ENCODE results near the gene ZNF558. TPM values are rescaled to one million over a fixed set of nuclear protein-coding genes. Genes with fewer than 3 reads are reported as not detected.

The ZNF558 gene
- total RNA-seq, result 18.5 TPM
- long read RNA-seq, full-length matches to known transcripts, result 4 of 11 reads
- long read RNA-seq, partial matches to known transcripts, result 0 of 11 reads
- long read RNA-seq, other reads (novel, unspliced or antisense), result 7 of 11 reads

DNA sequence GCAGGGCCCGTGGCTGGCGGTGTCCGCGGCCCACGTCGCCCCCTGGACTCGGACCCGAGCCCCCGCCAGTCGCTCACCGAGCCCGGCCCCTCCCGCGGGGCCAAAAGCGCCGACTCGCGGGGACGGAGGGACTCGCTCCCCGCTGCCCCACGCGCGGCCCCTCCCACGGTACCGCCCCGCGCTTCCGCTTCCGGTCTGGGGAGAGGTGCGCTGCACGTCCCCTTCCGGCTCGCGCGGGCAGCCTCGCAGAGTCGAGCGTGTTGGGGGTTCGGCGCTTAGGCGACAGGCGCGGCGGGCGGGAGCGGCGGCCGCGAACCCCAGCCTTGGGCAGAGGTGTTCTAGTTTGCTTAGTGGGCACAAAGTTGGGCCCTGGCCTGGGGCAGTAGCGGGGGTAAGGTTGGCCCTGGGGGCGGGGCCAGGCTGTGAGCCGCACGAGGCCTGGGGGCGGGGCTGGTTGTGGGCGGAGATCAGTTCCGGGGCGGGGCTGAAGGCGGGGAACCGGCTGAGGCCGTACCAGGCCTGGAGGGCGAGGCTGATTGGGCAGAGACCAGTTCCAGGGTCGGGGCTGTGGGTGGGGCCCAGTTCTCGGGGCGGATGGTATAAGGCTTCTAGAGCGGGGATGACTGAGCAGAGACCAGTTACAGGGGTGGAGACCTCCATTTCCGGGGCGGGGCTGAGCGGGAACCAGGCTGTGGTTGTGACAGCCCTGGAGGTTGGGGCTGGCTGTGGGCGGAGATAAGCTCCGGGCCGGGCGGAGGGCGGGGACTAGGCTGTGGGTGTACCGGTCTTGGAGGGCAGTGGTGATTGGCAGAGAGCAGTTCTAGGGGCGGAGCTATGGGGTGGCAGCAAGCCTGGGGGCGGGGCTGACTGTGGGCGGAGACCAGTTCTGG is at the start of gene ZNF558, which contains the start of gene MBD3L1:
Gene ZNF558 (minus strand): TSS at position 173 of the 890 bp plus-strand sequence. CDS start 9,645 bp downstream, outside the sequence.
Gene MBD3L1 (plus strand): TSS at position 246 of the 890 bp plus-strand sequence. CDS start 10,302 bp downstream, outside the sequence.
- DNase-seq (ENCODE audit: low spot score), result peak; percentile 100

DNA sequence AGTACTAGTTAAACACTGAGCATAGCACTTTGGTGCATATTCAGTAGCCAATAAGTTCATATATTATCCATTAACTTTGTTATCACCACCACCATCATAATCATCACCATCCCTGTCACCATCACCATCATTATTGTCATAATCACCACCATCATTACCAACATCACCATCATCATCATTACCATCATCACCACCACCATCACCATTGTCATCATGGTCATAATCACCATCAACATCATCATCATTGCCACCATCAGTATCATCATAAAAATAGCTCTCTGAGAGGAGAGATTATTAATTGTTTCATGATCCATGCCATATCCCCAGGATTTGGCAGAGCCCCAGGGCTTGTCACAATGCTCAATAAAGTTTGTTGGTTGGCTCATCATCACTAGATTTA is 49.4 kb upstream of the ZNF558 start:
- DNase-seq (ENCODE audit: low spot score), result no peak

DNA sequence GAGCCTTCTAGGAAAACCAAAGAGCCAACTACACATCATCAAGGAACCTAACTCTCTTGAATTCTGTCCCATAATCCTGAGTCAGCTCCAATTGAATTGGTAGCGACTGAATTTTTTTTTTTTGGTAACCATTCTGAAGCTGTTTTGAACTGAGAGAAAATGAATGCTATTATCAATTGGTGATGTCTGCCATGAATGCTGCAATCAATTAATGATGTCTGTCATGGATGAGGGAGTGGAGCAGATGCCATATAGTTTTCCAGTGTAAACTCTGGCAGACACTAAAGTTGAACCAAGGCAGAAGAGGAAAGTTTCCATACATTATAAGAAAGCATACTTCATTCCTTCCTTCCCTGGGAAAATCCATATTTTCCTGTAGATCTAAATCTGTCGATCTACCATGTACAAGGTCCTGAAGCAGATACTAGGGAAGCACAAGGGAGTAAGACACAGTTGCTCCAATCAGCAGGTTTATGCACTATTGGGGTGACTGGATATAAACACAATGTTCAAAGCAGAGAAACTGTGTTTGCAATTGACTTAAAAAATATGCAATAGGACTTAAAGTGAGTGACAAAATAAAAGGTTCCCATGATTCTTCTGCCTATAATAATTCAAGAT is 48.9 kb upstream of the ZNF558 start:
- DNase-seq (ENCODE audit: low spot score), result no peak

DNA sequence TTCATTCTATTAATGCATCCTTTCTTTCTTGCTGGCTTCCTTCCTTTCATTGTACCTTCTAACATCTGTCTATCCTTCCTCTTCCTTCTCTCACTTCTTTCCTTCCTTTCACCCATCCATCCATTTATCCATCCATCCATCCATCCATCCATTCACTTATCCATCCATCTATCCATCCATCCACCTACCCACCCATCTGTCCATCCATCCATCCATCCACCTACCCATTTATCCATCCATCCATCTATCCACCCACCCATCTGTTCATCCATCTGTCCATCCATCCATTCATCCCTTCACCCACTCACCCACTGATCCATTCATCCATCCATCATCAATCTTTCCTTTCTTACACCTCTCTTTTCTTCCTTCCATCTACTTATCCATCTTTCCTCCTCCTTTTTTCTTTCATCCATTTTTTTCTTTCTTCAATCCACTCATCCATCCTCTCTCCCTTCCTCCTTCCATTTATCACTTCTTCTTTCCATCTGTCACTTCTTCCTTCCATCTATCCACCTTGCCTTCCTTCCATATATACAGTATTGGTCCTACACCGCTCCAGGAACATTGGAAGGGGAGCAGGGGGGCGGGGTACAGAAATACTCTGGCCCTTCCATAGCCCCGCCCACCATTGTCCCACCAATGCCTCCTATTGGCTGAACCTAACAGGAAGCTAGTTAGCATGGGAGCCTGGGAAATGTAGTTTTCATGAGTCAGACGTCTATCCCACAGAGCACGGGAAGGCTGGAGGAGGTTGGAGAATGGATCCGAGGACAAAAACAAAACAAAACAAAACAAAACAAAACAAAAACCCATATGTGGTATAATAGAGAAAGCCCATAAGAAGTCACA is 46.0 kb upstream of the ZNF558 start:
- no peak for DNase-seq (ENCODE audit: low spot score)

DNA sequence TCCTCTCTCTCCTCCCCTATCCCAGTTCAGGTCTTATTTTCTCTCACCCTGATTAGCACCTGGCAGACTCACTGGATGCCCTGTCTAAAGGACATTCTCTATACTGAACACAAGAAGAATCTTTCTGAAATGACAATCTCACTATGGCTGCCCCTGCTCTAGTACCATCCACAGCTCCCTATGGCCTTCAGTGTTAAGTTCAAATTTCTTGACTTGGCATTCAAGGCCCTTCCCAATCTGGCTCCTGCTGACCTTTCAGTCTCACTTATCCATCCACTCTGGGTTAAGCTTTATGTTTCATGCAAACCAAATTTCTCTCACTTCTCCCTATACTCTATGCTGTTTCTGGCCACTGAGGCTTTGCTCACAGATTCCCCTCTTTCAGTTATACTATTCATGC is 34.2 kb upstream of the ZNF558 start:
- no peak for DNase-seq (ENCODE audit: low spot score)

DNA sequence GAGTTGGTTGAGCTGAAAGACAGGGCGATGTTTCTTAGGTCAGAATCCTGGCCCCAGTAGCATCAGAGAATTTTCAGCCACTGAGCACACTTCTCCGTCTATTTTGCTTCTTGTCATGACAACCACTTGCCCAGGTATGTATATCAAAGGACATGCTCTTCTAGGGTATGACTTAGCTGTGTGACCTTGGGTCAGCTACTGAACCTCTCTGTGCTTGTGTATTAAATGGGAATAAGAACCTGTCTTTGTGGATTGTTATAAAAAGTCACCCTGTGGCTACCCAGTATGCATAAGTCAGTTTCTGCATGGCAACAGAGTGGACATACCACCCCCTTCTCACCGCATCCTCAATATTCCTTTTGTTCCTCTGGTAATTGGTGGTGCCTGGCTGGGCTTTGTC is 26.2 kb upstream of the ZNF558 start:
- no peak for DNase-seq (ENCODE audit: low spot score)

DNA sequence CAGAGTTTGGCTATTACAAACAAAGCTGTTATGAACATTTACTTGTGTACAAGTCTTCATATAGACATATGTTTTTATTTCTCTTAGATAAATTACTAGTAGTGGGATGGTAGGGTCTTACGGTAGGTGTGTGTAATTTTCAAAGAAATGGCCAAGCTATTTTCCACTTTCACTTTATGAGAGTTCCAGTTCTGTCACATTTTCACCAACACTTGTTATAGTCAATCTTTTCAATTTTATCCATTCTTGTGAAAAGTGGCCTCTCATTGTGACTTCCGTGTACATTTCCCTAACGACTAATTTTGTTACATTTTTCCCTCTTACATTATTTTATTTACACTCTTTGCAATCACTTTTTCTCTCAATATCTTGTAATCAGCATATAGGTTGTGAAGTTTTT is 18.4 kb upstream of the ZNF558 start:
- DNase-seq (ENCODE audit: low spot score), result no peak

DNA sequence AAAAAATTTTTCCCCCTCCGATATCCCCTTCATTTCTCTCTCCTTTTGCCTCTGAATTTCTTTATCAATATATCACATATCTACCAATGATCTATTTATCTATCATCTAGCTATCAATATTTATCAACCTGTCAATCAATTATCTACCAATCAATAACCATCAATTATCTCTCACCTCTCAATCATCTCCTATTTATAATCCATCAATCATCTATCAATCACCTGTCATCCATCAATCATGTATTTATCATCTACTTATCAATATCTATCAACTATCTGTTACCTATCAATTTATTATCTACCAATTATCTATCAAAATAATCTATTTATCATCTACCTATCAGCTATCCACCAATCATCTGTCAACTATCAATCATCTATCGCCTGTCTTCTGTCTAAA is 17.1 kb upstream of the ZNF558 start:
- DNase-seq (ENCODE audit: low spot score), result no peak

DNA sequence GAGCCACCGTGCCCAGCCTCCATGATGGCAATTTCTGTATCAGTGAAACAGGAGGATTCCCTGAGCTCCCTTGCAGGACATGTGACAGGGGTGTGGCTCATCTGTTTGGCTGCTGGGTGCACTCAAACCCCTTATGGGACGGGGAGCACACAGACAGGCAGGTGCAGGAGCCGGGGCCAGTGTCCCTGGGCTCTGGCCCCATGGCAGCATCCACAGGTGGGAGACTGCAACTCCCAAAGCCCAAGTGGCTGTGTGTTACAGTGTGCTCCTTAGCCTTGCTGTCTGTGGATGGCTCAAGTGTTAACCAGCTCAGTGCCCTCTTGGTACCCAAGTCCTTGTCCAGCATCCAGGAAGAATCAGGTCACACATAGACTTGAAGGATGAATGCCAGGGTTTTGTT is 14.7 kb upstream of the ZNF558 start:
- peak; percentile 81 for DNase-seq (ENCODE audit: low spot score)

DNA sequence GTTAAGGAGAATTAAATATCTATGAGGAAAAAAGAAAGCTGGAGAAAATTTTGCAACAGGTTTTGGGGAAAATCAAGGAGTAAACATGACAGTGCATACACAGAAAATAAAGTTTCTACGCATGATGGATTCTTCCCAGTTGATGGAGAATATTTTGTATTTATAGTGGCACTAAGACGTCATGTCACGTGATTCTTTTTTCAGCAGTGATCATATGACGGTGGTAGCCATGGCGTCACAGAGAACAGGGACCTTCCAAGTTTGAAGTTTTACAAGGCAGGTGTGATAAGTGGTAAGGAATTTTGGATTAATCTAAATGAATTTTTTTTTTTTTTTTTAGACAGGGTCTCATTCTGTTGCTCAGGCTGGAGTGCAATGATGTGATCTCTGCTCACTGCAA is 8.6 kb upstream of the ZNF558 start:
- no peak for DNase-seq (ENCODE audit: low spot score)

DNA sequence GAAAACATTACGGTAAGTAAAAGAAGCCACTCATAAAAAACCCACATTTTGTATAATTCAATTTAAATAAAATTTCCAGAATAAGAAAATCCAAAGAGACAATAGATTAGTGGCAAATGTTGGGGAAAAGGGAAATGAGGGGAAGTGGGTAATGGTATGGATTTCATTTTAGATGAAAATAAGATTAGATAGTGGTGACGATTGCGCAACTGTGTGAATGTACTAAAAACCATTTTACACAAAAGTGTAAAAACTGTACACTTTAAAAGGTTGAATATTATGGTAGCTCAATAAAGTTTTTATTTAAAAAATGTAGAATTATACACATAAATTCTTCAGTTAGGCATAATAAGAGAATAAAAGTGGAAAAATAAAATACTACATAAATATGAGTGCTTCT is 3.8 kb upstream of the ZNF558 start:
- DNase-seq (ENCODE audit: low spot score), result no peak

DNA sequence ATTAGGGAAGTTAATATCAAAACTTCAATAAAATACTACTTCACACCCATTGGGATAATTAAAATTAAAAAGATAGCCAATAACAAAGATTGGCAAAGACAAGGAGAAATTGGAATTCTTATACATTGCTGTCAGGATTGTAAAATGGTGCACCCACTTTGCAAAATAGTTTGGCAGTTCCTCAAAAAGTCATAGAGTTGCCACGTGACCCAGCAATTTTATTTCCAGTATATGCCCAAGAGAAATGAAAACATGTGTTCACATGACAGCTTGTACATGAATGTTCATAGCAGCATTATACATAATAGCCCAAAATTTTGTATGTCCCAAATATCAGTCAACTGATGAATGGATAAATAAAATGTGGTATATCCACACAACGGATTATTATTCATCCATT is 3.3 kb upstream of the ZNF558 start:
- DNase-seq (ENCODE audit: low spot score), result no peak

DNA sequence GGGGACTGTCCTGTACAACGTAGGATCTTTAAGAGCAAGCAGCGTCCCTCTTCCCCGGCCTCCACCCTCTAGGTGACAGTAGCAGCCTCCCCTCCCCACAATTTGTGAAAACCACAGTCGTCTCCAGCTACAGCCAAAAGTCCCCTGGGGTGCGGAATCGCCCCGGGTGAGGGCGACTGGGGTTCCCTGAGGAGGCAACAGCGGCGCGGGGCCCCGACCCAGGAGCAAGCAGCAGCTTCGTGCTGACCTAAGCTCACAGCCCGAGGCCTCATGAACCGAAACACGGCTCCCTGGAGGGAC is 322 bp downstream of the ZNF558 start:
- peak; percentile 91 for DNase-seq (ENCODE audit: low spot score)

DNA sequence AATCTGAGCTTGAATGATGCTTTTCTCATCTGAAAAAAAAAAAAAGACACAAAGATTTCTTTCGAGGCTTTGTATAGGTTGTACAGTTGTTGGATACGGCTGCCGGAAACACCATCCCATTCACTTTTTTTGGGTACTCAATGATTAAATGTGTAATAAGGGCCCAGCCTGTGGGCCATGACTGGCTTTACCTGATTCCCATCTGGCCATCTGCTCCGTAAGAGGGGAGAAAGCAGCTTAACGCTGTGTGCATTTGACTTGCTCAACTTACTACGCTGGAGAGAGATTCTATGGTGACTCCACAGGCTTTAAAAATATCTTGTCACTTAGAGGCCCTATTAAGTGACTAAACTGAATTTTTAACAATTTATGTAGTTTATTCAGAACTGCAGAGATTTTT is 731 bp downstream of the ZNF558 start:
- no peak for DNase-seq (ENCODE audit: low spot score)

DNA sequence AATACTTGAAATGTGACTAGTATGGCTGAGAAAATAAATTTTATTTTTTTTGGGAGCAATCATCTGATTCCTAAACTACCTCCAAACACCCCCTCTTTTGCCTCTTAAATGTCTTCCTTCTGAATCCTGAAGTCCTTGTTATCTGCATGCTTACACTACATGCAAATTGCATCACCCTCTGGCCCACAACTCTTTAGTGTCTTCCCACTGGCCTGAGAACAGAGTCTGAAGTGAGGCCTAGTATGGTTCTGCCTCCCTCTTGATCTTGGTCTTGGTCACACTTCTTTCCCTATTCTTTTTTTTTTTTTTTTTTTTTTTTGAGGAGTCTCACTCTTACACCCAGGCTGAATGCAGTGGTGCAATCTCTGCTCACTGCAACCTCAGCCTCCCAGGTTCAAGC is 4.8 kb downstream of the ZNF558 start:
- DNase-seq (ENCODE audit: low spot score), result no peak

DNA sequence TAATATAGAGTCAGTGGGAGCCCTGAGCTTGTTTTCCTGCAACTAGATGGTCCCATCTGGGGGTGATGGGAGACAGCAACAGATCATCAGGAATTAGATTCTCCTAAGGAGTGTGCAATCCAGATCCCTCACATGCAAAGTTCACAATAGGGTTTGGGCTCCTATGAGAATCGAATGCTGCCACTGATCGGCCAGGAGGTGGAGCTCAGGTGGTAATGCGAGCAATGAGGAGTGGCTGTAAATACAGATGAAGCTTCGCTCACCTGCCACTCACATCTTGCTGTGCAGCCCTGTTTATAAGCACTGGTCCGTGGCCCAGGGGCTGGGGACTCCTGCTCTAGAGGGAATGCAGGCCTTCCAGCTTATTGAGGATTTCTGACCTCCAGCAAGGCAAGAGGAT is 5.7 kb downstream of the ZNF558 start:
- no peak for DNase-seq (ENCODE audit: low spot score)

DNA sequence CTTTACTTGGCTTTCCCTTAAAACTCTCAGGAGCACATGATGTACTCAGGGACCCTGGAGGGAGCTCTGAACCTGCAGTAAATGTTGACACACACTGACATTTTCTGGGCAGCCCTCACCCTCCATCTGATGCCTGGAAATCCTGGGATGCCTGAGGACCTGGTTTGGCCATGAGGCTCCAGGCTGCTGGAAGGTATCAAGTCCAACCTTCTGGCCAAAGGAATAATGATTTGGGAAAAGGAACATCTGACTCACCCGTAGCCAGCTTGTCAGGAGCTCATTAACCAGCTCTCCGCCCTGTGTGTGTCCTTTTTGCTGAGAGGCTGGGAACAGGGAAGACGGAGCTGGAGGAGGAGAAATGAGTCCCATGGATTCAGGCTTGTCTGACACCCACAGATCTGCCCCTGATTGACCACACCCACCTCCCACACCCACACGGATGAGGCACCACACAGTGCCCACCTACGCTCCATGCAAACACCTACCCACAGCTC is 10.3 kb downstream of the ZNF558 start:
- no peak for DNase-seq (ENCODE audit: low spot score)

DNA sequence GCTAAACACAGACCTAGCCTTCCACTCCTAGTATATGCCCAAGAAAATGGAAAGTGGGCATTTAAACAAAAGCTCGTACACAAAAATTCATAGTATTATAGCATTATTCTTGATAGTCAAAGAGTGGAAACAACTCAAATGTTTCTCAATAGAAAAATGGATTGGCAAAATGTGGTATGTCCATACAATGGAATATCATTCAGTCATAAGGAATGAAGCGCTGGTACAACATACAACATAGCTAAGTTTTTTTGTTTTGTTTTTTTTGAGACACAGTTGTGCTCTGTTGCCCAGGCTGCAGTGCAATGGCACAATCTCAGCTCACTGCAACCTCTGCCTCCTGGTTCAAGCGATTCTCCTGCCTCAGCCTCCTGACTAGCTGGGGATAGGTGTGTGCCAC is 11.9 kb downstream of the ZNF558 start:
- no peak for DNase-seq (ENCODE audit: low spot score)

DNA sequence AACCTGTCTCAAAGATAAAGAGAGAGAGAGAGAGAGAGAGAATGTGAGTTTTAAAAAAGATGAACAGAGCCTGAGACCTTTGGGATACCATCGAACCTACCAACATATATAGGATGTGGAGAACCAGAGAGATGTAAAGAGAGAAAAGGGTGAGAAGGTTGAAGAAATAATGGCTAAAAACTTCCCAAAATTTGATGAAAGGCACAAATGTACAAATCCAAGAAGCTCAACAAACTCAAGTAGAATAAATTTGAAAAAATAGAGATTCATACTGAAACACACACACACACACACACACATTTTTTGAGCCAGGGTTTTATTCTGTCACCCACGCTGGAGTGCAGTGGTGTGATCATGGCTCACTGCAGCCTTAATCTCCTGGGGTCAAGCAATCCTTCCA is 16.3 kb downstream of the ZNF558 start:
- DNase-seq (ENCODE audit: low spot score), result no peak

DNA sequence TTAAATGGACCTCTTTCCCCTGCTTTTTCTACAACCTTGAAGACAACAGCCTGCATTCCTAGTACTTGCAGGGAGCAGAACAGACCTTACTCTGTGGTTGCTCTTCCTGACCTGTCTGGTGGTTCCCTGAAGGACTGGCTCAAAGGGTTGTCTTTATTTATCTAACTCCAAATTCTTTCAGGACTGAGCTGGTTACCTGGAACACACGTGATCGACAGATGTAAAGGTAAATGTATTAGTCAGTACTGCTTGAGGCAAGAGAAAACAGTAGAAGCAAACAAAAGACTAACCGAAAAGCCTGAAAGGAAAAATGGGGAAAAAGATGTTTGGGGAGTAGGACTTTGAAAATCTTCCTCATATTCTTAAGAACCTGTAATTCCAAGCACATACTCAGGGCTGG is 17.9 kb downstream of the ZNF558 start:
- DNase-seq (ENCODE audit: low spot score), result no peak

DNA sequence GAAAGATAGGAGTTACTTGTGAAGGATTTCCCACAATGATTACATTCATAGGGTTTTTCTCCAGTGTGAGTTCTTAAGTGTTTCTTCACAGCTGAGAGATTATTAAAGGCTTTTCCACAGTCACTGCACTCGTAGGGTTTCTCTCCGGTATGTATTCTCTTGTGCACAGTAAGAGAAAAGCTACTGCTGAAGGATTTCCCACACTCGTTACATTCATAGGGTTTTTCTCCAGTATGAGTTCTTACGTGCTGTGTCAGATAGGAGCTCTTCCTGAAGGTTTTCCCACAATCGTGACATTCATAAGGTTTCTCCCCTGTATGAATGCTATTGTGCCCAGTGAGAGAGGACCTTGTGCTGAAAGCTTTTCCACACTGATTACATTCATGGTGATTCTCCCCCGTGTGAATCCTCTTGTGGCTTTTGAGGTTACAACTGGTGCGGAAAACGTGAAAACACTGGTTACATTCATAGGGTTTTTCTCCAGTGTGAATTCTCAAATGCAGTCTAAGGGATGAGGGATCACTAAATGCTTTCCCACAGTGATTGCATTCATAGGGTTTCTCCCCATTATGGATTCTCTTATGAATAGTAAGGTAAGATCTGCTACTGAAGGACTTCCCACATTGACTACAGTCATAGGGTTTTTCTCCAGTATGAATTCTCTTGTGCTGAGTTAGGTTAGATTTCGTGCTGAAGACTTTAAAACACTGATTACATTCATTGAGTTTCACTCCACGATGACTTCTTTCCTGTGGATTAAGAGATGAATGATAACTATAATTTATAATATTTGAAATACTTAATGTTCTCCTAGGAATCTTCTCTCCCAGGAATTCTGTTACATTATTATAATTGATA is 20.6 kb downstream of the ZNF558 start:
- DNase-seq (ENCODE audit: low spot score), result no peak

All from mesenteric fat pad (tissue), 1 donor.